ENCODE results near the gene ADGRL3.

Gene ADGRL3

GRCh38 chr4:61200187-61200915 lies at the start of gene ADGRL3:
Gene ADGRL3 (plus strand): TSS chr4:61200326.
- DNase-seq (ENCODE audit: low read depth, low spot score) = no peak

- DNase-seq (ENCODE audit: low read depth, low spot score) = no peak
Measured at GRCh38 chr4:61152433-61152832, 47.7 kb upstream of the ADGRL3 start.

GRCh38 chr4:61160478-61160877 lies 39.6 kb upstream of the ADGRL3 start:
- DNase-seq (ENCODE audit: low read depth, low spot score) = no peak

GRCh38 chr4:61162116-61162515 lies 38.0 kb upstream of the ADGRL3 start:
- DNase-seq (ENCODE audit: low read depth, low spot score) = no peak

- no peak for DNase-seq (ENCODE audit: low read depth, low spot score)
Measured at GRCh38 chr4:61173799-61174198, 26.3 kb upstream of the ADGRL3 start.

- DNase-seq (ENCODE audit: low read depth, low spot score) = no peak
Measured at GRCh38 chr4:61175495-61175894, 24.6 kb upstream of the ADGRL3 start.

- DNase-seq (ENCODE audit: low read depth, low spot score) = no peak
Measured at GRCh38 chr4:61177367-61177766, 22.8 kb upstream of the ADGRL3 start.

GRCh38 chr4:61180405-61180804 lies 19.7 kb upstream of the ADGRL3 start:
- no peak for DNase-seq (ENCODE audit: low read depth, low spot score)

- DNase-seq (ENCODE audit: low read depth, low spot score) = no peak
Measured at GRCh38 chr4:61182915-61183314, 17.2 kb upstream of the ADGRL3 start.

- no peak for DNase-seq (ENCODE audit: low read depth, low spot score)
Measured at GRCh38 chr4:61185288-61185687, 14.8 kb upstream of the ADGRL3 start.

GRCh38 chr4:61192392-61192791 lies 7.7 kb upstream of the ADGRL3 start:
- no peak for DNase-seq (ENCODE audit: low read depth, low spot score)

GRCh38 chr4:61193863-61194262 lies 6.3 kb upstream of the ADGRL3 start:
- DNase-seq (ENCODE audit: low read depth, low spot score) = no peak

- no peak for DNase-seq (ENCODE audit: low read depth, low spot score)
Measured at GRCh38 chr4:61194571-61194970, 5.6 kb upstream of the ADGRL3 start.

- DNase-seq (ENCODE audit: low read depth, low spot score) = no peak
Measured at GRCh38 chr4:61195101-61195500, 5.0 kb upstream of the ADGRL3 start.

GRCh38 chr4:61198686-61199085 lies 1.4 kb upstream of the ADGRL3 start:
- no peak for DNase-seq (ENCODE audit: low read depth, low spot score)

- DNase-seq (ENCODE audit: low read depth, low spot score) = no peak
Measured at GRCh38 chr4:61199873-61200186, 296 bp upstream of the ADGRL3 start.

GRCh38 chr4:61200916-61201526 lies 895 bp downstream of the ADGRL3 start:
- DNase-seq (ENCODE audit: low read depth, low spot score) = no peak

GRCh38 chr4:61201561-61201960 lies 1.4 kb downstream of the ADGRL3 start:
- DNase-seq (ENCODE audit: low read depth, low spot score) = no peak

- no peak for DNase-seq (ENCODE audit: low read depth, low spot score)
Measured at GRCh38 chr4:61201961-61202637, 2.0 kb downstream of the ADGRL3 start.

- no peak for DNase-seq (ENCODE audit: low read depth, low spot score)
Measured at GRCh38 chr4:61202638-61203435, 2.7 kb downstream of the ADGRL3 start.

GRCh38 chr4:61203436-61203790 lies 3.3 kb downstream of the ADGRL3 start:
- no peak for DNase-seq (ENCODE audit: low read depth, low spot score)

GRCh38 chr4:61204353-61205060 lies 4.4 kb downstream of the ADGRL3 start:
- no peak for DNase-seq (ENCODE audit: low read depth, low spot score)

Measured in smooth muscle cell of the brain vasculature (primary cell).